ENCODE data around the gene ST8SIA1. TPM values are rescaled to one million over a fixed set of nuclear protein-coding genes. Genes with fewer than 3 reads are reported as not detected.

Gene ST8SIA1
- total and polyA plus RNA-seq, 2 of the 4 experiments (the other 2 are of a cell fraction): not detected

DNA sequence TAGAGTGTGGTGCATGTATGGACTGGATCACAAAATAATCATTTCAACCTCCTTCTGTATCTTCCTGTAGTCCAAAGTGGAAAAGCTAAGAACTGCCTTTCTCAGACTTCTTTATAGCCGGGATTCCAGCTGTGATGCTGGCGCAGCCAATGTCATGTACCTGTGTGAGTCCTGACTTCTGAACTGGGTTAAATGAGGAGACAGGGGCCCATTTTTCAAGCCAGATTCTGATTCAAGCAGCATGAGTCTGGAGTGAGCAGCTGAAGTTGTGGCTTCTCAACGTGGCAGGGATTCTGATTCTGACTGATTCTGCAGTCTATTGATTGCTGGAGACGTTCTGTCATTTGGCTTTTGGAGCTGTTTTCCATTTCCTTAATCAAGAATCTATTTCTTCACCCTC lies 111.2 kb downstream of the ST8SIA1 start:
- no peak overlapping the region for H3K4me3 ChIP-seq (ENCODE audit: insufficient read depth, low read depth, low read length)
- no peak for TF ChIP-seq BHLHE40 (IDR thresholded peaks at IDR 0.05; ENCODE audit: low read depth, low read length)
- TF ChIP-seq, protein P1, sequence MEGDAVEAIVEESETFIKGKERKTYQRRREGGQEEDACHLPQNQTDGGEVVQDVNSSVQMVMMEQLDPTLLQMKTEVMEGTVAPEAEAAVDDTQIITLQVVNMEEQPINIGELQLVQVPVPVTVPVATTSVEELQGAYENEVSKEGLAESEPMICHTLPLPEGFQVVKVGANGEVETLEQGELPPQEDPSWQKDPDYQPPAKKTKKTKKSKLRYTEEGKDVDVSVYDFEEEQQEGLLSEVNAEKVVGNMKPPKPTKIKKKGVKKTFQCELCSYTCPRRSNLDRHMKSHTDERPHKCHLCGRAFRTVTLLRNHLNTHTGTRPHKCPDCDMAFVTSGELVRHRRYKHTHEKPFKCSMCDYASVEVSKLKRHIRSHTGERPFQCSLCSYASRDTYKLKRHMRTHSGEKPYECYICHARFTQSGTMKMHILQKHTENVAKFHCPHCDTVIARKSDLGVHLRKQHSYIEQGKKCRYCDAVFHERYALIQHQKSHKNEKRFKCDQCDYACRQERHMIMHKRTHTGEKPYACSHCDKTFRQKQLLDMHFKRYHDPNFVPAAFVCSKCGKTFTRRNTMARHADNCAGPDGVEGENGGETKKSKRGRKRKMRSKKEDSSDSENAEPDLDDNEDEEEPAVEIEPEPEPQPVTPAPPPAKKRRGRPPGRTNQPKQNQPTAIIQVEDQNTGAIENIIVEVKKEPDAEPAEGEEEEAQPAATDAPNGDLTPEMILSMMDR (conservative IDR thresholded peaks at IDR 0.05; ENCODE audit: low read depth, low read length): no peak
- no peak for TF ChIP-seq SMC3 (IDR thresholded peaks at IDR 0.05; ENCODE audit: low read depth, low read length)
- TF ChIP-seq MAZ (IDR thresholded peaks at IDR 0.05; ENCODE audit: borderline replicate concordance, low read depth, low read length): no peak
- TF ChIP-seq POLR2A (IDR thresholded peaks at IDR 0.05; ENCODE audit: low read depth, low read length): no peak
- no peak for TF ChIP-seq FOS (IDR thresholded peaks at IDR 0.05; ENCODE audit: low read depth, low read length)
- no peak for TF ChIP-seq MAFK (IDR thresholded peaks at IDR 0.05; ENCODE audit: low read depth, low read length)
- no peak for TF ChIP-seq RCOR1 (IDR thresholded peaks at IDR 0.05; ENCODE audit: insufficient replicate concordance, low read length)
- TF ChIP-seq MXI1 (IDR thresholded peaks at IDR 0.05; ENCODE audit: borderline replicate concordance, low read depth, low read length): no peak
- no peak for TF ChIP-seq RAD21 (IDR thresholded peaks at IDR 0.05; ENCODE audit: low read length)
- TF ChIP-seq, protein P2, sequence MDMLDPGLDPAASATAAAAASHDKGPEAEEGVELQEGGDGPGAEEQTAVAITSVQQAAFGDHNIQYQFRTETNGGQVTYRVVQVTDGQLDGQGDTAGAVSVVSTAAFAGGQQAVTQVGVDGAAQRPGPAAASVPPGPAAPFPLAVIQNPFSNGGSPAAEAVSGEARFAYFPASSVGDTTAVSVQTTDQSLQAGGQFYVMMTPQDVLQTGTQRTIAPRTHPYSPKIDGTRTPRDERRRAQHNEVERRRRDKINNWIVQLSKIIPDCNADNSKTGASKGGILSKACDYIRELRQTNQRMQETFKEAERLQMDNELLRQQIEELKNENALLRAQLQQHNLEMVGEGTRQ (IDR thresholded peaks at IDR 0.05; ENCODE audit: low read depth, low read length): no peak
- TF ChIP-seq RFX5 (IDR thresholded peaks at IDR 0.05; ENCODE audit: low read depth, low read length): no peak
- no peak for TF ChIP-seq NFE2L2 (IDR thresholded peaks at IDR 0.05; ENCODE audit: low read depth, low read length)
- TF ChIP-seq CHD1 (IDR thresholded peaks at IDR 0.05; ENCODE audit: low read depth, low read length): no peak
- TF ChIP-seq ELK1 (IDR thresholded peaks at IDR 0.05; ENCODE audit: borderline replicate concordance, low read depth, low read length): no peak

More for the DNA sequence above, 111.2 kb downstream of the ST8SIA1 start:
- no peak overlapping the region for H3K56ac ChIP-seq (ENCODE audit: extremely low read depth, insufficient read depth, low read length)
- no peak overlapping the region for H2BK120ac ChIP-seq (ENCODE audit: low read depth, low read length)
- POLR2A ChIA-PET (ENCODE audit: unreplicated experiment): no interaction called here
- H3K14ac ChIP-seq (replicated peaks; ENCODE audit: low read depth, low read length): no peak overlapping the region
- H3K36me3 ChIP-seq (ENCODE audit: control insufficient read depth, insufficient read depth, low read length): no peaks in the 10 kb centered on the region
- H2AFZ ChIP-seq (replicated peaks; ENCODE audit: low read length, poor library complexity): no peak overlapping the region
- H3K79me1 ChIP-seq (ENCODE audit: low read depth in 1 of 2, low read length in 2 of 2): no peaks in the 10 kb centered on the region
- ATAC-seq (ENCODE audit: low read depth) (no peak), DNase-seq (no peak)
- peaks cover 2% of the 10 kb centered on the region for H3K4me1 ChIP-seq (ENCODE audit: control insufficient read depth, insufficient read depth, low read length)
- no peak overlapping the region for H2BK20ac ChIP-seq (ENCODE audit: low read depth, low read length)
- peaks cover 7% of the 10 kb centered on the region for H3K27me3 ChIP-seq (ENCODE audit: control insufficient read depth, insufficient read depth, low read length)
- no peak overlapping the region for H4K8ac ChIP-seq (ENCODE audit: low read depth in 2 of 2, low read length in 2 of 2)
- H4K5ac ChIP-seq (ENCODE audit: low read depth, low read length): no peak overlapping the region
- BruUV-seq (replicated peaks): no TSS peak
- dilution Hi-C loops (cut with HindIII; ENCODE audit: low sequenced_read_pairs, unreplicated experiment) (no loop called here), in situ Hi-C loops (cut with MboI; ENCODE audit: low sequenced_read_pairs) (no loop called here), intact Hi-C loops (cut with micrococcal nuclease) (no loop called here)
- no peak overlapping the region for H3K4me2 ChIP-seq (ENCODE audit: low read depth, low read length)
- H3K9ac ChIP-seq (ENCODE audit: low read depth, low read length): no peak overlapping the region
- no peak overlapping the region for H2BK5ac ChIP-seq (ENCODE audit: low read depth, low read length, poor library complexity, severe bottlenecking)
- H3K23ac ChIP-seq (ENCODE audit: low read depth, low read length): no peak overlapping the region
- H3K18ac ChIP-seq (ENCODE audit: low read depth, low read length): no peak overlapping the region
- H3K9me3 ChIP-seq (ENCODE audit: control insufficient read depth, insufficient read depth, low read length): no peaks in the 10 kb centered on the region
- no CpG with 5 or more reads among the region's 4 CpGs for WGBS, 2 experiments (ENCODE audit: extremely low coverage in 2 of 2, insufficient read length in 1 of 2)
- CTCF ChIA-PET: no interaction called here
- no peak overlapping the region for H2AK9ac ChIP-seq (replicated peaks; ENCODE audit: low read depth, low read length, poor library complexity)
- H4K20me1 ChIP-seq (ENCODE audit: insufficient read depth, low read length): no peaks in the 10 kb centered on the region
- H3K9me1 ChIP-seq (ENCODE audit: insufficient read depth, low read length): no peaks in the 10 kb centered on the region; the same call in 1 of the 2 replicates
- H2AK5ac ChIP-seq (ENCODE audit: low read depth, low read length): no peak overlapping the region
- no peak overlapping the region for H4K91ac ChIP-seq (ENCODE audit: insufficient read depth, low read depth, low read length)
- H2BK15ac ChIP-seq (ENCODE audit: low read depth, low read length): no peak overlapping the region
- no peak overlapping the region for H3K27ac ChIP-seq (ENCODE audit: insufficient read depth, low read length)
- no peak overlapping the region for H3K4ac ChIP-seq (ENCODE audit: low read depth, low read length)
